ENCODE data around the gene NIM1K. TPM values are rescaled to one million over a fixed set of nuclear protein-coding genes. Genes with fewer than 3 reads are reported as not detected.

NIM1K gene
- under 1 TPM in 1 of 2 donors, not detected in 1; 0.52 TPM for total RNA-seq

DNA sequence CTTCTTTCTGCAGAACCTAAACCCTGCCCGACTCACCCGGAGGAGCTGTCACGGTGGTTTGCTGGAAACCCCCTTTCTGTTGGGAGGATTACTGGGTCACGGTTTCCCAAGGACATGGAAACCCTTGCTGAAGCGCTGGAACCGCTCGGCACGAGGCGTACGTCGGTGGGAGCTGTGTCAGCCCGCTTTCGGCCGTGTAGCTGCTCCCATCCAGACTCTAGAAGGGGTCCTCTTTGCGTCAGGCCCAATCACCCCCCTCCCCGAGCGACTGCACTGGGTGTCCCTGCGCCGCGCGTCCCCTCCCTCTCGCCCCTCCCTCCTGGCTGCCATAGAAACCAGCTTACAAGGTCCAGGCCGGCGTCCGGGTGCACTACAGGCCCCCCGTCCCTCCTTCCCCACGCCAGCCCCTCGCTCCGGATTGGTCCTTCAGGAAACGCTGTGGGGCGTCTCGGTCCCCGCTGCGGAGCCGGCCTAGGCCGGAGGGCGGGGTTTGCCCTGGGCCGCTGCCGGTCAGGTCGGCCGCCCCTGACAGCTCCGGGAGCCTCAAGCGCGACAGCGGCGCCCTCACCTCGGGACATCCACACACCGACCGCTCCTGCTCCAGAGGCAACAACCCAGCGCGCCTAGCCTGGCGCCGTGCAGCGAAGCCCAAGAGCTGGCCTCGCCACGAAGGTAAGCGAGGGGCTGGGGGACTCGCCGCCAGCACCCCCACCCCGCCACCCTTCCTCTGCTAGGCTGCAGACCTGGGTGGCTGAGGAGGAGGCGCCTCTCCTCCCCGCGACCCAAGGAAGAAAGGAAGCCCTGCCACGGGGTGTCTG, at the start of gene NIM1K:
TSS of gene NIM1K (plus strand) at position 486 of the 818 bp plus-strand sequence. CDS start 53,551 bp downstream, outside the sequence.
- Histone ChIP-seq H3K27ac (no peak within 1 kb of the TSS), H3K4me3 (peak within 1 kb of the TSS; percentile 16 to 17), H3K27me3 (no peaks in the 10 kb centered on the region), H3K36me3 (replicated peaks in 1 of 2; ENCODE audit: insufficient read depth in 1 of 2, low read depth in 2 of 2) (no peaks in the 10 kb centered on the region), H3K9me3 (no peaks in the 10 kb centered on the region), H3K4me1 (peaks cover 29% of the 10 kb centered on the region)
- DNase-seq (peak; percentile 51 to 75 (median 66)), ATAC-seq (peak; percentile 78)
- intact Hi-C loops (cut with DNase I), result no loop called here
- TF ChIP-seq, protein P1, sequence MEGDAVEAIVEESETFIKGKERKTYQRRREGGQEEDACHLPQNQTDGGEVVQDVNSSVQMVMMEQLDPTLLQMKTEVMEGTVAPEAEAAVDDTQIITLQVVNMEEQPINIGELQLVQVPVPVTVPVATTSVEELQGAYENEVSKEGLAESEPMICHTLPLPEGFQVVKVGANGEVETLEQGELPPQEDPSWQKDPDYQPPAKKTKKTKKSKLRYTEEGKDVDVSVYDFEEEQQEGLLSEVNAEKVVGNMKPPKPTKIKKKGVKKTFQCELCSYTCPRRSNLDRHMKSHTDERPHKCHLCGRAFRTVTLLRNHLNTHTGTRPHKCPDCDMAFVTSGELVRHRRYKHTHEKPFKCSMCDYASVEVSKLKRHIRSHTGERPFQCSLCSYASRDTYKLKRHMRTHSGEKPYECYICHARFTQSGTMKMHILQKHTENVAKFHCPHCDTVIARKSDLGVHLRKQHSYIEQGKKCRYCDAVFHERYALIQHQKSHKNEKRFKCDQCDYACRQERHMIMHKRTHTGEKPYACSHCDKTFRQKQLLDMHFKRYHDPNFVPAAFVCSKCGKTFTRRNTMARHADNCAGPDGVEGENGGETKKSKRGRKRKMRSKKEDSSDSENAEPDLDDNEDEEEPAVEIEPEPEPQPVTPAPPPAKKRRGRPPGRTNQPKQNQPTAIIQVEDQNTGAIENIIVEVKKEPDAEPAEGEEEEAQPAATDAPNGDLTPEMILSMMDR (IDR thresholded peaks at IDR 0.05), result no peak
- TF ChIP-seq POLR2A (IDR thresholded peaks at IDR 0.05), result peak in 1 of 3 donors; percentile 23
- WGBS, 2 donors, result 0 to 1% methylated on average over 3 to 60 of the region's 64 CpGs

DNA sequence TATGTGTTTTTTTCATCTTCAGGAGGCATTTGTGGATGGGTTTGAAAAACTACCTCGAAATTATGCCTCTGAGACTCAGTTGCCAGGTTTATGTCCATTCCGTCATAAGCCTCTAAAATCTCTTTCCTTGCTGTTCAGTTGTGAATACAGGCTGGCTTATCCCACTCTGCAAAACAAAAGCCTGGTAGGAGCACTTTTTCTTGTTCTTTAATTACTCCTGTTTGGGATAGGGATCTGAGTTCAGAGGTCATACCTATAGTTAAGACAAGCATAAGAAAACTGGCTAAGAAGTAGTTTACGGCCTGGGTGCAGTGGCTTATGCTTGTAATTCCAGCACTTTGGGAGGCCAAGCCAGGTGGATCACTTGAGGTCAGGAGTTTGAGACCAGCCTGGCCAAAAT, 47.0 kb upstream of the NIM1K start:
- 79 to 96% methylated on average over 3 of the region's 3 CpGs for WGBS, 2 donors
- no peaks in the 10 kb centered on the region for H3K36me3 ChIP-seq (replicated peaks in 1 of 2; ENCODE audit: insufficient read depth in 1 of 2, low read depth in 2 of 2)
- intact Hi-C loops (cut with DNase I), result no loop called here

DNA sequence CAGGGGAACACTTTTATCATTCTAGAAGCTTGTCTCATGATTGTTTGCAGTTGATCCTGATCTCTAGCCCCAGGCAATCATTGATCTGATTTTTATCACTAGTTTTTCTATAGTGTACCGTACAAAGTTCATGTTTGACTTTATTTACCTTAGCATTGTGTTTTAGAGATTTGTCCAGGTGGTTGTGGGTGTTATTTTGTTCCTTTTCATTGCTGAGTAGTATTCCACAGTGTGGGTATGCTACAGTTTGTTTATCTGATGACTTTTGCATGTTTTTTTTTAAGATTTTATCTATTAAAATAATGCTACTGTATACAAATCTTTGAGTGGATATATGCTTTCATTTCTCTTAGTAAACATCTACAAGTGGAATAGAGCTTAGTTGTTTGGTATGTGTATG, 45.1 kb upstream of the NIM1K start:
- no peak overlapping the region for H3K4me3 ChIP-seq
- DNase-seq (no peak), ATAC-seq (no peak)
- intact Hi-C loops (cut with DNase I), result no loop called here
- WGBS, 2 donors, result 97 to 100% methylated on average over 1 of the region's 1 CpG
- TF ChIP-seq, protein P1 (IDR thresholded peaks at IDR 0.05), result no peak
- no peak for TF ChIP-seq POLR2A (IDR thresholded peaks at IDR 0.05)
- no peaks in the 10 kb centered on the region for H3K9me3 ChIP-seq
- no peaks in the 10 kb centered on the region for H3K27me3 ChIP-seq
- H3K27ac ChIP-seq, result no peak overlapping the region
- no peaks in the 10 kb centered on the region for H3K36me3 ChIP-seq (replicated peaks in 1 of 2; ENCODE audit: insufficient read depth in 1 of 2, low read depth in 2 of 2)
- no peaks in the 10 kb centered on the region for H3K4me1 ChIP-seq

More for the DNA sequence above, 47.0 kb upstream of the NIM1K start:
- no peak for ATAC-seq
- Histone ChIP-seq H3K27ac (no peak overlapping the region), H3K4me3 (no peak overlapping the region), H3K27me3 (no peaks in the 10 kb centered on the region), H3K9me3 (no peaks in the 10 kb centered on the region), H3K4me1 (no peaks in the 10 kb centered on the region)
- TF ChIP-seq POLR2A (IDR thresholded peaks at IDR 0.05), result no peak
- TF ChIP-seq, protein P1 (IDR thresholded peaks at IDR 0.05), result no peak
- DNase-seq, result no peak

DNA sequence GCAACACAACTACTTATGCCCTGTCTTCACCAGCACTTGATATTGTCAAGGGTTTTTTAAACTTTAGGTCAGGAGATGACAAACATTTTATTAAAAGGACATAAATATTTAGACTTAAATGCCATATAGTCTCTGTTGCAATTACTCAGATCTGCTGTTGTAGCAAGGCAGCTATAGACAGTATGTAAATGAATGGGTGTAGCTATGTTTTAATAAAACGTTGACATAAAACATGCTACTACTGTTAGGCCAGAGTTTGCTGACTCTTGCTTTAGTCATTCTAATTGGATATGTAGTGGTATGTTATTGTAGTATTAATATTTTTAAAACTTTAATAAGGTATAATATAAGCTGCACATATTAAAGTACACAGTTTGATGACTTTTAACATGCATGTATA, 43.6 kb upstream of the NIM1K start:
- no peak overlapping the region for H3K27ac ChIP-seq
- TF ChIP-seq, protein P1 (IDR thresholded peaks at IDR 0.05), result no peak
- TF ChIP-seq POLR2A (IDR thresholded peaks at IDR 0.05), result no peak
- intact Hi-C loops (cut with DNase I), result no loop called here
- no peaks in the 10 kb centered on the region for H3K36me3 ChIP-seq (replicated peaks in 1 of 2; ENCODE audit: insufficient read depth in 1 of 2, low read depth in 2 of 2)
- H3K9me3 ChIP-seq, result no peaks in the 10 kb centered on the region
- H3K4me1 ChIP-seq, result no peaks in the 10 kb centered on the region
- no peaks in the 10 kb centered on the region for H3K27me3 ChIP-seq
- DNase-seq (no peak), ATAC-seq (no peak)
- 74 to 77% methylated on average over 1 of the region's 1 CpG for WGBS, 2 donors
- H3K4me3 ChIP-seq, result no peak overlapping the region

DNA sequence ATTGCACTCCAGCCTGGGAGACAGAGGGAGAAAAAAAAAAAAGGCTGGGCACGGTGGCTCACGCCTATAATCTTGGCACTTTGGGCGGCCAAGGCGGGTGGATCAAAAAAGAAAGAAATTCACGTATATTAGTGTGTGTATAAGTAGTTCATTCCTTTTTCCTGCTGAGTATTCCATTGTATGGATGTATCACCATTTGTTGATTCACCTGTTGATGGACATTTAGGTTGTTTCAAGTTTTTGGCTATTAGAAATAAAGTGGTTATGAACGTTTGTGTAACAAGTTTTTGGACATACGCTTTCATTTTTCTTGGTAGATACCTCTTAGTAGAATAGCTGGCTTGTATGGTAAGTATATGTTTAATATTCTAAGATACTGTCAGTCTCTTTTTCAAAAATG, 42.8 kb upstream of the NIM1K start:
- no peaks in the 10 kb centered on the region for H3K36me3 ChIP-seq (replicated peaks in 1 of 2; ENCODE audit: insufficient read depth in 1 of 2, low read depth in 2 of 2)
- no peak for DNase-seq
- H3K4me1 ChIP-seq, result no peaks in the 10 kb centered on the region
- H3K27ac ChIP-seq, result no peak overlapping the region
- no peaks in the 10 kb centered on the region for H3K9me3 ChIP-seq
- TF ChIP-seq, protein P1 (IDR thresholded peaks at IDR 0.05), result no peak
- TF ChIP-seq POLR2A (IDR thresholded peaks at IDR 0.05), result no peak
- intact Hi-C loops (cut with DNase I), result no loop called here
- H3K27me3 ChIP-seq, result no peaks in the 10 kb centered on the region
- no peak for ATAC-seq
- WGBS, 2 donors, result 84 to 90% methylated on average over 7 of the region's 7 CpGs
- H3K4me3 ChIP-seq, result no peak overlapping the region
